RPMI7951 (cell line): ENCODE results near the gene KLK4. TPM values are rescaled to one million over a fixed set of nuclear protein-coding genes. Genes with fewer than 3 reads are reported as not detected.
"Not testable (repeated sequence)": the region's sequence is repeated elsewhere in the genome, so short reads cannot be mapped to it uniquely, and the experiment has no call there.

Experiments
- DNase-seq: peaks from one replicate; pipeline ENCODE4 v3.0.0-alpha.2; 2012; ENCODE audit warnings: low read depth
- total RNA-seq: library from RNA; depleted of rRNA; stranded (reverse); fragments of >200 nt; shearing (Covaris generic); gene quantifications from 2 replicates; pipeline ENCODE4 v1.2.3, GENCODE V29; 2014

KLK4 gene
- total RNA-seq, 1 experiment from 2014 or later, result not detected

- no peak for DNase-seq
Measured at GRCh38 chr19:50912727-50913716, 1.8 kb upstream of the KLK4 start.

GRCh38 chr19:50912102-50912599, 956 bp upstream of the KLK4 start:
- no peak for DNase-seq

- no peak for DNase-seq
Measured at GRCh38 chr19:50910722-50911121, 473 bp downstream of the KLK4 start.

- DNase-seq, result peak; percentile 61
Measured at GRCh38 chr19:50909240-50910070, 1.7 kb downstream of the KLK4 start.

- no peak for DNase-seq
Measured at GRCh38 chr19:50908336-50908735, 2.9 kb downstream of the KLK4 start.

- no peak for DNase-seq
Measured at GRCh38 chr19:50906217-50906616, 5.0 kb downstream of the KLK4 start.

GRCh38 chr19:50902640-50903039, 8.6 kb downstream of the KLK4 start:
- DNase-seq, result no peak

GRCh38 chr19:50899569-50899968, 11.6 kb downstream of the KLK4 start:
- no peak for DNase-seq

- no peak for DNase-seq
Measured at GRCh38 chr19:50898018-50898417, 13.2 kb downstream of the KLK4 start.

- no peak for DNase-seq
Measured at GRCh38 chr19:50897612-50898011, 13.6 kb downstream of the KLK4 start.

- DNase-seq, result no peak
Measured at GRCh38 chr19:50897191-50897607, 14.0 kb downstream of the KLK4 start.

- peak; percentile 82 for DNase-seq
Measured at GRCh38 chr19:50896591-50897190, 14.5 kb downstream of the KLK4 start.

GRCh38 chr19:50896089-50896590, 15.1 kb downstream of the KLK4 start:
- DNase-seq, result not testable (repeated sequence)

GRCh38 chr19:50894478-50895356, 16.5 kb downstream of the KLK4 start:
- no peak for DNase-seq

- no peak for DNase-seq
Measured at GRCh38 chr19:50893047-50893736, 18.0 kb downstream of the KLK4 start.

GRCh38 chr19:50891253-50891625, 20.0 kb downstream of the KLK4 start:
- no peak for DNase-seq

GRCh38 chr19:50890422-50891252, 20.6 kb downstream of the KLK4 start:
- DNase-seq, result peak; percentile 90

- peak; percentile 32 for DNase-seq
Measured at GRCh38 chr19:50889638-50890037, 21.6 kb downstream of the KLK4 start.

- no peak for DNase-seq
Measured at GRCh38 chr19:50882188-50882587, 29.0 kb downstream of the KLK4 start.
